Mucosa of descending colon (tissue), 3 donors: ENCODE data around the gene MLLT1. TPM values are rescaled to one million over a fixed set of nuclear protein-coding genes. Genes with fewer than 3 reads are reported as not detected.

Experiments used
- ATAC-seq: fragments of 200-7000 bp; cut with Tn5 transposase; one replicate; pipeline ENCODE4 v1.9.1; 2020; ENCODE audit warnings: mild to moderate bottlenecking, moderate library complexity
- DNase-seq, 3 donors: peaks; one replicate each; pipeline ENCODE4 v3.0.0-alpha.2; 2020
- H3K36me3 ChIP-seq: fragments of 200-600 bp; one replicate; pipeline ENCODE4 v1.8.0; 2021; ENCODE audit warnings: low read depth, mild to moderate bottlenecking
- H3K4me1 ChIP-seq: fragments of 200-600 bp; one replicate; pipeline ENCODE4 v1.8.0; 2021; ENCODE audit warnings: low read depth, mild to moderate bottlenecking
- H3K4me3 ChIP-seq: fragments of 200-600 bp; one replicate; pipeline ENCODE4 v1.8.0; 2021; ENCODE audit warnings: mild to moderate bottlenecking
- H3K9me3 ChIP-seq: fragments of 200-600 bp; one replicate; pipeline ENCODE4 v1.8.0; 2021; ENCODE audit warnings: mild to moderate bottlenecking
- CTCF ChIP-seq: fragments of 200-600 bp; IDR thresholded peaks from one replicate; pipeline ENCODE4 v1.8.0; 2022; ENCODE audit warnings: antibody characterized with exemption, mild to moderate bottlenecking
- intact Hi-C, 2 donors: fragments of 100-400 bp; cut with DNase I in 1 of 2; cut with micrococcal nuclease in 1 of 2; formaldehyde crosslinking; loops; one replicate each; pipeline versions ENCODE4 v1.11.0 to v1.11.1; 2022; cut with DNase I, micrococcal nuclease
- total RNA-seq, 3 donors: library from RNA; stranded (reverse); fragmentation: NEBNext Ultra II Directional in 2 of 3; extraction: Animal tissue kit (Norgen Biotek cat#: 25700) in 2 of 3; gene quantifications; one replicate each; pipeline versions ENCODE4 v1.2.1 to v1.2.4, GENCODE V29; 2021 to 2023
- donor health status: DM: no; HTN: no; CAD: no; lungs with moderate emphysema.
- donor health status: DM: no; HTN: no; CAD: no.
- donor health status: DM: no; HTN: yes; CAD: no.

MLLT1 gene
- total RNA-seq, 3 donors from 2014 or later, result 32.5 to 75.3 (median 33.7) TPM

GRCh38 chr19:6271251-6271650, 8.5 kb downstream of the MLLT1 start:
- Histone ChIP-seq H3K36me3 (no peaks in the 10 kb centered on the region), H3K9me3 (no peaks in the 10 kb centered on the region), H3K4me3 (no peak overlapping the region), H3K4me1 (peaks cover 24% of the 10 kb centered on the region)
- ATAC-seq (no peak), DNase-seq (no peak)
- TF ChIP-seq CTCF, result no peak
- intact Hi-C loops, result no loop called here

DNA sequence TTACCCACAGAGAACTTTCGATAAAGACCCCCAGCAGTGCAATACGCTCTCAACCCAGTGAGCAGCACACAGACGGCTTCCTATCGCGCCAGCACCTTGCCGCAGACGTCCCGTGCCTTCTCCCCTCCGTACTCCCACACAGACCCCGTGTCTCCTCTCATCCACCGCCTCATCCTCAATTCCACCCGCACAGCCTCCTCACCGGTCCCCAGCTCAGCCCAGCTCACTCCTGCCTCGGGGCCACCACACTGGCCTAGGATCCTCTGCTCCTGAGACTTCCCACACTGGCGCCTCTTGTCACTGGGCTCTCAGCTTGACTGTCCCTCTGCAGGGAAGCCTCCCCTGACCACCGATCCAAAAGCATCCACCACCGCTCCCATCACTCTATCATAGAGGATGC, 9.0 kb downstream of the MLLT1 start:
- peaks cover 24% of the 10 kb centered on the region for H3K4me1 ChIP-seq
- no peaks in the 10 kb centered on the region for H3K9me3 ChIP-seq
- ATAC-seq, result no peak
- no peaks in the 10 kb centered on the region for H3K36me3 ChIP-seq
- DNase-seq, result no peak
- no peak for TF ChIP-seq CTCF
- intact Hi-C loops, result no loop called here
- no peak overlapping the region for H3K4me3 ChIP-seq

- no peak for ATAC-seq
- no peak for TF ChIP-seq CTCF
- Histone ChIP-seq H3K4me3 (no peak overlapping the region), H3K4me1 (peaks cover 19% of the 10 kb centered on the region), H3K9me3 (no peaks in the 10 kb centered on the region), H3K36me3 (no peaks in the 10 kb centered on the region)
- no peak for DNase-seq
- intact Hi-C loops, result no loop called here
Observed at GRCh38 chr19:6270076-6270745, 9.6 kb downstream of the MLLT1 start.

- Histone ChIP-seq H3K36me3 (no peaks in the 10 kb centered on the region), H3K4me3 (no peak overlapping the region), H3K9me3 (no peaks in the 10 kb centered on the region), H3K4me1 (peaks cover 12% of the 10 kb centered on the region)
- no peak for DNase-seq
- ATAC-seq, result no peak
- no peak for TF ChIP-seq CTCF
- intact Hi-C loops, result no loop called here
Observed at GRCh38 chr19:6269101-6269886, 10.5 kb downstream of the MLLT1 start.

- Histone ChIP-seq H3K4me3 (no peak overlapping the region), H3K9me3 (no peaks in the 10 kb centered on the region), H3K36me3 (no peaks in the 10 kb centered on the region), H3K4me1 (peaks cover 13% of the 10 kb centered on the region)
- no peak for ATAC-seq
- intact Hi-C loops, result no loop called here
- no peak for DNase-seq
- no peak for TF ChIP-seq CTCF
Observed at GRCh38 chr19:6268382-6268771, 11.4 kb downstream of the MLLT1 start.
